SK-N-MC (cell line): ENCODE measurements around the gene ARHGAP26.

Experiments
- EZH2 ChIP-seq: fragments of 200-600 bp; sonication (generic); IDR thresholded peaks from one replicate; pipeline ENCODE4 v1.6.1; 2017; ENCODE audit warnings: antibody characterized with exemption
- FOXP2 ChIP-seq: optimal IDR thresholded peaks from 2 replicates; pipeline ENCODE3; 2011; ENCODE audit warnings: mild to moderate bottlenecking, moderate library complexity; ENCODE audit not compliant: insufficient read depth; ENCODE audit errors: extremely low read length, control extremely low read depth
- POLR2AphosphoS5 ChIP-seq: IDR thresholded peaks from 2 replicates; pipeline ENCODE4 v1.6.1; 2012; ENCODE audit warnings: mild to moderate bottlenecking, low read depth, low read length, borderline replicate concordance

DNA sequence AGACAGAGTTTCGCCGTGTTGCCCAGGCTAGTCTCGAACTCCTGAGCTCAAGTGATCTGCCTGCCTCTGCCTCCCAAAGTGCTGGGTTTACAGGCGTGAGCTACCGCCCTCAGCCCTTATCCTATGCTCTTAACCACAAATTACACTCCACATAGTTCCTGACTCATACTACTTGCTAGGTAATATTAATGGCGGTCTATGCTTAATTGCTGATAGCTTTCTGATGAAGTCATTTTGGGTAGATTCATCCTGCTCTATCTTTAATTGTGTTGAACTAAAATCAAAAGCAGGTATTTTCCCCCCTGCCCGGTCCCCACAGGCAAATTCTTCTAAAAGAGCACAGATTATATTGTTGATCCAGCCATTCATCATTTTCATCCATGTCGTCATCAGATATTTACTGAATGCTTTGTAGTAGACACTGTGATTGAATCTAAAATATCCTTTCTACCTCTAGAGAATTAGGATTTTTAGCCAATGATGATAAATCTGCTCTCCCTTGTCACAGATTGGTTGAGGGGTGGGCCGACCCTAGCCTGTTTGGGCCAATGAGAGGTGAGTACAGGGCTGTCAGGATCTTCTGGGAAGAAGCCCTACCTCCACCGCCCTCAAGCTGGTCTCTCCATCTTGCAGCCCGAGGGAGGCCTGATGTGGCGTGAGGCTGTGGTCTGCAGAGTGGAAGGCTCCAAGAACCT lies 488.5 kb downstream of the ARHGAP26 start:
- no peak for TF ChIP-seq POLR2AphosphoS5
- no peak for TF ChIP-seq EZH2
- no peak for TF ChIP-seq FOXP2
